Trophoblast cell (in vitro differentiated cells and primary cell): Measurements from ENCODE around the gene SEMA7A.

ENCODE experiments used
- DNase-seq, 2 donors: peaks; one replicate each; pipeline ENCODE4 v3.0.0-alpha.2; 2016
- H2AFZ ChIP-seq: 2 replicates; pipeline ENCODE4 v1.6.1; 2013; ENCODE audit warnings: low read length, moderate library complexity, mild to moderate bottlenecking; ENCODE audit not compliant: insufficient read depth, poor library complexity
- H2AK5ac ChIP-seq: 2 replicates; pipeline ENCODE4 v1.6.1; 2013; ENCODE audit warnings: mild to moderate bottlenecking, low read length
- H2BK120ac ChIP-seq: 2 replicates; pipeline ENCODE4 v1.6.1; 2013; ENCODE audit warnings: low read length, mild to moderate bottlenecking, moderate library complexity; ENCODE audit not compliant: insufficient read depth, poor library complexity
- H2BK12ac ChIP-seq: 2 replicates; pipeline ENCODE4 v1.6.1; 2013; ENCODE audit warnings: mild to moderate bottlenecking, low read length, moderate library complexity
- H2BK5ac ChIP-seq: 2 replicates; pipeline ENCODE4 v1.6.1; 2013; ENCODE audit warnings: low read length, low read depth, moderate library complexity, mild to moderate bottlenecking; ENCODE audit not compliant: poor library complexity
- H3K14ac ChIP-seq: 2 replicates; pipeline ENCODE4 v1.6.1; 2013; ENCODE audit warnings: mild to moderate bottlenecking, low read length
- H3K18ac ChIP-seq: 2 replicates; pipeline ENCODE4 v1.6.1; 2013; ENCODE audit warnings: mild to moderate bottlenecking, low read length
- H3K23ac ChIP-seq: 2 replicates; pipeline ENCODE4 v1.6.1; 2013; ENCODE audit warnings: low read length
- H3K27ac ChIP-seq: 2 replicates; pipeline ENCODE4 v1.5.1; 2013; ENCODE audit warnings: low read depth, mild to moderate bottlenecking, inconsistent platforms, low read length, moderate library complexity
- H3K27me3 ChIP-seq: 2 replicates; pipeline ENCODE4 v1.6.1; 2013; ENCODE audit warnings: inconsistent platforms, mild to moderate bottlenecking, low read length, moderate library complexity; ENCODE audit not compliant: insufficient read depth
- H3K36me3 ChIP-seq, 2 experiments: 1 replicate in 1 of 2; 2 replicates in 1 of 2; pipeline ENCODE4 v1.6.1; 2013; ENCODE audit warnings: low read length in 2 of 2, mild to moderate bottlenecking in 2 of 2, moderate library complexity in 1 of 2; ENCODE audit not compliant: insufficient read depth in 2 of 2, control insufficient read depth in 1 of 2
- H3K4ac ChIP-seq: 2 replicates; pipeline ENCODE4 v1.6.1; 2013; ENCODE audit warnings: low read depth, mild to moderate bottlenecking, low read length, moderate library complexity
- H3K4me1 ChIP-seq, 2 experiments: 1 replicate in 1 of 2; 2 replicates in 1 of 2; pipeline ENCODE4 v1.6.1; 2013; ENCODE audit warnings: low read length in 2 of 2, mild to moderate bottlenecking in 2 of 2, moderate library complexity in 1 of 2; ENCODE audit not compliant: insufficient read depth in 2 of 2, control insufficient read depth in 1 of 2
- H3K4me2 ChIP-seq: 2 replicates; pipeline ENCODE4 v1.6.1; 2013; ENCODE audit warnings: inconsistent platforms, mild to moderate bottlenecking, low read length, moderate library complexity
- H3K4me3 ChIP-seq: 2 replicates; pipeline ENCODE4 v1.5.1; 2013; ENCODE audit warnings: mild to moderate bottlenecking, low read depth, low read length, inconsistent platforms
- H3K79me1 ChIP-seq: one replicate; pipeline ENCODE4 v1.6.1; 2013; ENCODE audit warnings: low read length
- H3K79me2 ChIP-seq: 2 replicates; pipeline ENCODE4 v1.6.1; 2013; ENCODE audit warnings: low read length, mild to moderate bottlenecking; ENCODE audit not compliant: control insufficient read depth, insufficient read depth, poor library complexity
- H3K9ac ChIP-seq: 2 replicates; pipeline ENCODE4 v1.6.1; 2013; ENCODE audit warnings: mild to moderate bottlenecking, low read length
- H3K9me3 ChIP-seq: 2 replicates; pipeline ENCODE4 v1.6.1; 2013; ENCODE audit warnings: low read depth, mild to moderate bottlenecking, control low read depth, inconsistent platforms, low read length; ENCODE audit not compliant: insufficient read depth
- H4K12ac ChIP-seq: 2 replicates; pipeline ENCODE4 v1.6.1; 2013; ENCODE audit warnings: low read depth, mild to moderate bottlenecking, low read length, moderate library complexity
- H4K8ac ChIP-seq: 2 replicates; pipeline ENCODE4 v1.6.1; 2013; ENCODE audit warnings: low read depth, mild to moderate bottlenecking, low read length, moderate library complexity
- H4K91ac ChIP-seq: one replicate; pipeline ENCODE4 v1.6.1; 2013; ENCODE audit warnings: low read depth, mild to moderate bottlenecking, low read length, moderate library complexity
- WGBS: extraction: QIAGEN DNeasy Blood & Tissue Kit; methylation state at CpG from one replicate; pipeline ENCODE4 v1.1.7; 2013; ENCODE audit warnings: missing lambda C conversion rate; ENCODE audit not compliant: insufficient read length, insufficient coverage; ENCODE audit errors: extremely low coverage; 5-methylcytosine and 5-hydroxymethylcytosine counted together

SEMA7A gene

DNA sequence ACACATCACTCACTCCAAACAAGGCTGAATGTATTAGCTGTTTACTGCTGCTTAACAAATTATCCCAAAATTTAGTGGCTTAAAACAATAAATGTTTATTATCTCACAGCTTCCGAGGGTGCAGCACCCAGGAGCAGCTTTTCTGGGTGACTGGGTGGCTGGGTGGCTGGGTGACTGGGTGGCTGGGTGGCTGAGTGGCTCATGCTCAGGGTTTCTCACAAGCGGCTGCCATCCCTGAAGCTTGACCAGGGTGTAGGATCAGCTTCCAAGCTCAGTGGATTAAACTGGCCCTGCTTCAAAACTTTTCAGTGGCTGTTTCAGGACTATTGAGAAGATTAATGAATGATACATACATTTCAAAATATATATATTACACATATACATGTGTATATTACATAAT, 64.0 kb downstream of the SEMA7A start:
- Histone ChIP-seq H3K79me2 (peaks cover 14% of the 10 kb centered on the region), H2BK12ac (no peak overlapping the region), H3K4me1 (peaks cover 13 to 16% of the 10 kb centered on the region in 2 experiments), H3K18ac (no peak overlapping the region), H4K12ac (no peak overlapping the region), H4K8ac (no peak overlapping the region), H3K9ac (no peak overlapping the region), H3K4me3 (no peak overlapping the region), H3K9me3 (no peaks in the 10 kb centered on the region), H2AFZ (no peak overlapping the region), H3K14ac (no peak overlapping the region), H3K79me1 (peaks cover 35% of the 10 kb centered on the region), H3K27me3 (no peaks in the 10 kb centered on the region), H4K91ac (no peak overlapping the region), H3K23ac (no peak overlapping the region), H3K4ac (no peak overlapping the region), H3K4me2 (no peak overlapping the region), H2AK5ac (no peak overlapping the region), H2BK5ac (no peak overlapping the region), H2BK120ac (peak overlapping the region; percentile 24), H3K36me3 (no peaks in the 10 kb centered on the region), H3K27ac (no peak overlapping the region)
- WGBS, result no CpG with 5 or more reads among the region's 2 CpGs
- no peak for DNase-seq

DNA sequence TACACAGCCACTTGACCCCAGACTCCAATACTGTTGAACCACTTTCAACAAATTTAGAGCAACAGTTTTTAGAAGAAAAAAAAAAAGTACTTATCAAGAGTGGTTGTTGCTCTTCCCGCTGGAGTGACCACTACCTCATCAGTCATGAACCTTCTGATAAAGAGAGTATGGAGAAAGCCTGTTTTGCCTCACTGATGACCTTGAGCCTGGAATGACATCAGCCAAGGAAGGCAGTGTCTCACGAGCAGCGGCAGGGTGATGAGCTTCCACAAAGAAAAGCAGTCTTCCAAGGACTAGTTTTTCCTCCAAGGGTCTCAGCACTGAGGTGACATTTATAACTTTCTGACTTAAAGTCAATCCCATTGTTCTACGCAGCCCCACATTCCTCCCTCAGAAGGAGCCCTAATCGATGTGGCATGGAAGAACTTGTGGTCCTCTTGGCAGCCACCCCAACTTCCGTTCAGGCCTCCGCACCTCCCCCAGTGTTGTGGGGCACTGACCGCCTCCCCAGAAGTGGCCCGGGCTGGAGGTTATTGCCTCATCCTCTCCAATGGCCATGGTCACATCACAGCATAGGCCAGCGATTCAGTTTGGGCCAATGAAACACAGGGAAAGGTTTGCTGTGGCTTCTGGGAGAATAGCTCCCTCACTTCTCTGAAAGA, 64.5 kb downstream of the SEMA7A start:
- Histone ChIP-seq H2BK5ac (no peak overlapping the region), H3K27me3 (no peaks in the 10 kb centered on the region), H4K91ac (peak overlapping the region; percentile 46), H3K23ac (no peak overlapping the region), H3K36me3 (no peaks in the 10 kb centered on the region), H3K4me1 (peaks cover 9 to 12% of the 10 kb centered on the region in 2 experiments), H3K4me2 (no peak overlapping the region), H3K79me2 (peaks cover 14% of the 10 kb centered on the region), H2BK12ac (no peak overlapping the region), H3K4ac (no peak overlapping the region), H3K79me1 (peaks cover 36% of the 10 kb centered on the region), H3K4me3 (no peak overlapping the region), H3K9me3 (no peaks in the 10 kb centered on the region), H2AFZ (no peak overlapping the region), H3K14ac (peak overlapping the region; percentile 68), H3K27ac (no peak overlapping the region), H4K12ac (peak overlapping the region; percentile 40), H4K8ac (peak overlapping the region; percentile 63), H3K9ac (no peak overlapping the region), H3K18ac (peak overlapping the region; percentile 28), H2AK5ac (peak overlapping the region; percentile 73), H2BK120ac (peak overlapping the region; percentile 19)
- peak in 1 of 2 donors; percentile 42 for DNase-seq
- no CpG with 5 or more reads among the region's 10 CpGs for WGBS

DNA sequence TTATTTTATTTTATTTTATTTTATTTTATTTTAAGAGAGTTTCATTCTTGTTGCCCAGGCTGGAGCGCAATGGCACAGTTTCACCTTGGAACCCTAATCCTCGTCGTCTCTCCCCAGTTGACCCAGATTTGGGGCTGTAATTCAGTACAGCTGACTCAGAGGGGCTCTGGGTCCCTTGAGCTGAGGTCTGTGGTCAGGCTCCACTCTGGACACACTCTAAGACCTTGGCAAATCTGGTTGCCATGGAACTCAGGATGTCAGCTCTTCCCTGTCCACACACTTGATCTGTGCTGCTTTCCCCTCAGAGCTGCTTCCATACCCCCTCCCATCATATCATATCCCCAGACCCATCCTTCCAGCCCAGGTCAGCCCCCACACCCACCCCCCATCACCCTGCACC, 65.6 kb downstream of the SEMA7A start:
- H3K27ac ChIP-seq, result no peak overlapping the region
- H4K91ac ChIP-seq, result peak overlapping the region; percentile 70
- no peak overlapping the region for H4K12ac ChIP-seq
- no peak overlapping the region for H2AFZ ChIP-seq
- H3K79me1 ChIP-seq, result peaks cover 33% of the 10 kb centered on the region
- H4K8ac ChIP-seq, result peak overlapping the region; percentile 52
- H2BK120ac ChIP-seq, result peak overlapping the region; percentile 23
- H2AK5ac ChIP-seq, result no peak overlapping the region
- H3K36me3 ChIP-seq, result no peaks in the 10 kb centered on the region
- DNase-seq, result no peak
- H3K9ac ChIP-seq, result no peak overlapping the region
- no peak overlapping the region for H3K4me2 ChIP-seq
- H3K23ac ChIP-seq, result no peak overlapping the region
- H3K9me3 ChIP-seq, result no peaks in the 10 kb centered on the region
- H2BK12ac ChIP-seq, result peak overlapping the region; percentile 45
- H2BK5ac ChIP-seq, result peak overlapping the region; percentile 27
- WGBS, result no CpG with 5 or more reads among the region's 3 CpGs
- peak overlapping the region; percentile 46 for H3K18ac ChIP-seq
- H3K4me3 ChIP-seq, result no peak overlapping the region
- peaks cover 9% of the 10 kb centered on the region in 2 experiments for H3K4me1 ChIP-seq
- H3K4ac ChIP-seq, result no peak overlapping the region
- H3K79me2 ChIP-seq, result peaks cover 14% of the 10 kb centered on the region
- no peaks in the 10 kb centered on the region for H3K27me3 ChIP-seq
- H3K14ac ChIP-seq, result peak overlapping the region; percentile 57

DNA sequence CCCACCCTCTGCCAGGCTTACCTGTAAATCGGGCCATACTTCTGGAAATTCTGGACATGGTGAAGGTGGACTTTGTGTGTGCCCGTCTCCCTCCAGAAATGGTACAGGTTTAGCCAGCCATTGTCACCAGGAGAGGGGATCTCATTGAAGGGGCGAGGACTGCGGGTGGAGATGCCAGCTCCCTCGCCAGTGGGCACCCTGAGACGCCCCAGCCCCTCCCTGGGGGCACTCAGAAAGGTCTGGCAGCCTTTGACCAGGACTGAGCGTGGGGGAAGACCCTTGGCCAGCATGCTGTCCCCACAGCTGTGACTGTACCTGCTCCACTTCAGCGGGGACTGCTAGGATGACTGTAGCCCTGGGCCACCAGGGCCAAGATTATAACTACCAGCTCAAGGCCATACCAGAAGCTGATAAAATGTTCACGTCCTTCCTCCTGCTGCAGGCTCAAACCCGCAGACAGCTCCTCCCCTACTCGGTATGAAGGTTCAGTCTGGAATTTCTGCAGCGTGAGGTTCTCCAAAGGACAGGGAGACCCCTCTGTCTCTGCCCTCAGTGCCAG, 66.4 kb downstream of the SEMA7A start, which contains the start of gene CYP11A1:
TSS of gene CYP11A1 (minus strand) at position 351 of the 559 bp plus-strand sequence. CDS start at position 290, 61 bp downstream.
- H2AK5ac ChIP-seq, result peak within 1 kb of the TSS; percentile 96
- H3K79me1 ChIP-seq, result peaks cover 31% of the 10 kb centered on the region
- no peak within 1 kb of the TSS for H3K23ac ChIP-seq
- H3K4me2 ChIP-seq, result no peak within 1 kb of the TSS
- H3K9me3 ChIP-seq, result no peaks in the 10 kb centered on the region
- H3K4me3 ChIP-seq, result peak within 1 kb of the TSS; percentile 32
- peak within 1 kb of the TSS; percentile 75 for H2BK120ac ChIP-seq
- peak within 1 kb of the TSS; percentile 62 for H2BK12ac ChIP-seq
- H2AFZ ChIP-seq, result no peak within 1 kb of the TSS
- peaks cover 14% of the 10 kb centered on the region for H3K79me2 ChIP-seq
- peak; percentile 26 to 53 for DNase-seq
- no peaks in the 10 kb centered on the region for H3K36me3 ChIP-seq
- H3K18ac ChIP-seq, result peak within 1 kb of the TSS; percentile 71
- peak within 1 kb of the TSS; percentile 57 for H2BK5ac ChIP-seq
- peak within 1 kb of the TSS; percentile 81 for H3K4ac ChIP-seq
- no peaks in the 10 kb centered on the region for H3K27me3 ChIP-seq
- peak within 1 kb of the TSS; percentile 78 for H4K8ac ChIP-seq
- no CpG with 5 or more reads among the region's 12 CpGs for WGBS
- H4K91ac ChIP-seq, result peak within 1 kb of the TSS; percentile 83
- H4K12ac ChIP-seq, result no peak within 1 kb of the TSS
- peak within 1 kb of the TSS; percentile 42 for H3K27ac ChIP-seq
- H3K4me1 ChIP-seq, result peaks cover 9% of the 10 kb centered on the region in 2 experiments
- H3K14ac ChIP-seq, result peak within 1 kb of the TSS; percentile 80
- no peak within 1 kb of the TSS for H3K9ac ChIP-seq
